ENCODE measurements around the gene EHF. TPM values are rescaled to one million over a fixed set of nuclear protein-coding genes. Genes with fewer than 3 reads are reported as not detected.

The EHF gene
- polyA plus RNA-seq, 1 donor (not counting 4 experiments of a cell fraction or from before 2014, with no cell fraction given): 64.2 TPM

DNA sequence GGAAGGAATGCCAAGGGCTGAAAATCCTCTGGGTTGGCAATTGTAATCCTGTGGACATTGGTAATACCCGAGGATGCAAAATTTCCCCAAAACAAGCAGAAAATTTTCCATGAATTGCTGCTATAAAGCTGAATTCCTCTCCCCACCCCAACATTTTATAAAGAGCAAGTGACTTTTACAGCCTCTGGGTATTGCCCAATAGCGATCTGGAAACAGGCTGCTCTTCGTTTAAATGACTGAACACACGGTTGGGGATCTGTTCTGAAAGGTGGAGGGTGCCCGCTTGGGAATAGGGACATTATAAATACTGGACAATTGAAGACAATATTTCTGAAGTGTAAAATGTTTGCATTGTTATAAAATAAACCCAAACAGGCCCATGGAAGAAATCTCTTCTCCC, 20.6 kb downstream of the EHF start:
- Histone ChIP-seq H3K79me2 (ENCODE audit: control insufficient read depth, insufficient read depth, low read length) (peaks cover 84% of the 10 kb centered on the region), H3K4me3 (ENCODE audit: control insufficient read depth in 2 of 3, extremely low read depth in 1 of 3, insufficient read depth in 2 of 3, low read depth in 1 of 3, low read length in 3 of 3) (peak overlapping the region in 1 of 3 experiments; percentile 19), H3K4me2 (ENCODE audit: control insufficient read depth, extremely low read depth, insufficient read depth, low read depth, low read length) (peak overlapping the region; percentile 69), H3K27ac (ENCODE audit: control insufficient read depth, insufficient read depth, low read length) (peak overlapping the region; percentile 42), H3K4me1 (ENCODE audit: control insufficient read depth, extremely low read depth, insufficient read depth, low read length) (peaks cover 95% of the 10 kb centered on the region), H3K27me3 (ENCODE audit: control insufficient read depth, extremely low read depth, insufficient read depth, low read length) (no peaks in the 10 kb centered on the region), H4K20me1 (ENCODE audit: control insufficient read depth, extremely low read depth, insufficient read depth, low read length) (no peaks in the 10 kb centered on the region), H3K36me3 (ENCODE audit: control insufficient read depth in 2 of 2, extremely low read depth in 1 of 2, insufficient read depth in 2 of 2, low read length in 2 of 2) (peaks cover 10 to 33% of the 10 kb centered on the region in 2 experiments), H2AFZ (ENCODE audit: control insufficient read depth, low read length) (no peak overlapping the region), H3K9me1 (ENCODE audit: control insufficient read depth, extremely low read depth, insufficient read depth, low read length) (peaks cover 5% of the 10 kb centered on the region), H3K9me3 (ENCODE audit: control insufficient read depth, low read depth, low read length) (no peaks in the 10 kb centered on the region), H3K9ac (ENCODE audit: control insufficient read depth, extremely low read depth, insufficient read depth, low read length) (peak overlapping the region; percentile 13)
- no peak for FAIRE-seq
- DNase-seq (ENCODE audit: low read depth, low spot score): no peak
- dilution Hi-C loops (cut with MboI; ENCODE audit: extremely low pct_ligation_motif_present, low sequenced_read_pairs): no loop called here
- TF ChIP-seq EZH2 (IDR thresholded peaks at IDR 0.05; ENCODE audit: low read length): no peak
- TF ChIP-seq, protein P1, sequence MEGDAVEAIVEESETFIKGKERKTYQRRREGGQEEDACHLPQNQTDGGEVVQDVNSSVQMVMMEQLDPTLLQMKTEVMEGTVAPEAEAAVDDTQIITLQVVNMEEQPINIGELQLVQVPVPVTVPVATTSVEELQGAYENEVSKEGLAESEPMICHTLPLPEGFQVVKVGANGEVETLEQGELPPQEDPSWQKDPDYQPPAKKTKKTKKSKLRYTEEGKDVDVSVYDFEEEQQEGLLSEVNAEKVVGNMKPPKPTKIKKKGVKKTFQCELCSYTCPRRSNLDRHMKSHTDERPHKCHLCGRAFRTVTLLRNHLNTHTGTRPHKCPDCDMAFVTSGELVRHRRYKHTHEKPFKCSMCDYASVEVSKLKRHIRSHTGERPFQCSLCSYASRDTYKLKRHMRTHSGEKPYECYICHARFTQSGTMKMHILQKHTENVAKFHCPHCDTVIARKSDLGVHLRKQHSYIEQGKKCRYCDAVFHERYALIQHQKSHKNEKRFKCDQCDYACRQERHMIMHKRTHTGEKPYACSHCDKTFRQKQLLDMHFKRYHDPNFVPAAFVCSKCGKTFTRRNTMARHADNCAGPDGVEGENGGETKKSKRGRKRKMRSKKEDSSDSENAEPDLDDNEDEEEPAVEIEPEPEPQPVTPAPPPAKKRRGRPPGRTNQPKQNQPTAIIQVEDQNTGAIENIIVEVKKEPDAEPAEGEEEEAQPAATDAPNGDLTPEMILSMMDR (optimal IDR thresholded peaks at IDR 0.05 in 1 of 3, IDR thresholded peaks at IDR 0.05 in 1 of 3, conservative IDR thresholded peaks at IDR 0.05 in 1 of 3; ENCODE audit: extremely low read depth in 1 of 3, insufficient read depth in 2 of 3, low read length in 3 of 3): no peak

DNA sequence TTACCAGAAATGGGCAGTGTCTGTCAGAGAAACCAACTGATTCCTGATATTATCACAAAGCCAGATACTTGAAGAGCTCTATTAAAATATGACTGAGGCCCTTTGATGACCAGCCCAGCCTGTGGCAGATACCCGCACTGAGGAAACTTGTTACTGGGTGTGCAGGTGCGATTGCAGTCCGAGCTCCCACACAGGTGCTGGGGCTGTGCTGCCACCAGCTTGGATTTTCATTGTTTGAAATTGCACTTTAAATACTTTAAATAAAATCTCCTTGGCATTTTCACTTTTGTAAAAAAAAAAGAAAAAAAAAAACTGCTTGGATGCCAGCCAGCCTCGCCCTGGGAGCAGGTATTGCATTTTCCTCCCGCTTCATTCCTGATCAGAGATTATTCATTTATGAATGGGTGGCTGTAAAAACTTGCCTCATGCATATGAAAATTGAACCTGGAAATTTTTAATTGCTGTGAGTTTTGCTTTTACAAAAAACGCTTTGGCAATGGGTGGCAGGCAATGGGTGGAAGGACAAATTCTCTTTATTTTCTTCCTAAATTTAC, 21.2 kb downstream of the EHF start:
- Histone ChIP-seq H3K27ac (ENCODE audit: control insufficient read depth, insufficient read depth, low read length) (peak overlapping the region; percentile 82), H3K4me3 (ENCODE audit: control insufficient read depth in 2 of 3, extremely low read depth in 1 of 3, insufficient read depth in 2 of 3, low read depth in 1 of 3, low read length in 3 of 3) (peak overlapping the region in 1 of 3 experiments; percentile 19), H3K4me2 (ENCODE audit: control insufficient read depth, extremely low read depth, insufficient read depth, low read depth, low read length) (peak overlapping the region; percentile 69), H3K9me1 (ENCODE audit: control insufficient read depth, extremely low read depth, insufficient read depth, low read length) (peaks cover 3% of the 10 kb centered on the region), H3K36me3 (ENCODE audit: control insufficient read depth in 2 of 2, extremely low read depth in 1 of 2, insufficient read depth in 2 of 2, low read length in 2 of 2) (peaks cover 11 to 36% of the 10 kb centered on the region in 2 experiments), H3K9me3 (ENCODE audit: control insufficient read depth, low read depth, low read length) (no peaks in the 10 kb centered on the region), H4K20me1 (ENCODE audit: control insufficient read depth, extremely low read depth, insufficient read depth, low read length) (no peaks in the 10 kb centered on the region), H3K27me3 (ENCODE audit: control insufficient read depth, extremely low read depth, insufficient read depth, low read length) (no peaks in the 10 kb centered on the region), H3K4me1 (ENCODE audit: control insufficient read depth, extremely low read depth, insufficient read depth, low read length) (peaks cover 96% of the 10 kb centered on the region), H3K9ac (ENCODE audit: control insufficient read depth, extremely low read depth, insufficient read depth, low read length) (peak overlapping the region; percentile 43), H3K79me2 (ENCODE audit: control insufficient read depth, insufficient read depth, low read length) (peaks cover 82% of the 10 kb centered on the region), H2AFZ (ENCODE audit: control insufficient read depth, low read length) (no peak overlapping the region)
- TF ChIP-seq, protein P1 (optimal IDR thresholded peaks at IDR 0.05 in 1 of 3, IDR thresholded peaks at IDR 0.05 in 1 of 3, conservative IDR thresholded peaks at IDR 0.05 in 1 of 3; ENCODE audit: extremely low read depth in 1 of 3, insufficient read depth in 2 of 3, low read length in 3 of 3): no peak
- no peak for TF ChIP-seq EZH2 (IDR thresholded peaks at IDR 0.05; ENCODE audit: low read length)
- dilution Hi-C loops (cut with MboI; ENCODE audit: extremely low pct_ligation_motif_present, low sequenced_read_pairs): no loop called here
- DNase-seq (ENCODE audit: low read depth, low spot score) (no peak), FAIRE-seq (peak; percentile 17)

All from keratinocyte (primary cell).